HL-60 (cell line): ENCODE results near the gene SPON1.

Experiments
- DNase-seq, 2 experiments: peaks; one replicate each; pipeline ENCODE4 v3.0.0-alpha.2; 2010 to 2020; ENCODE audit warnings: low read depth in 1 of 2, low spot score in 1 of 2
- H3K27ac ChIP-seq: fragments of 250-450 bp; sonication (Bioruptor Pico); replicated peaks from 2 replicates; pipeline ENCODE4 v1.5.1; 2020; ENCODE audit warnings: mild to moderate bottlenecking, moderate library complexity
- H3K27me3 ChIP-seq: fragments of 250-450 bp; sonication (Bioruptor Pico); 2 replicates; pipeline ENCODE4 v1.5.1; 2021; ENCODE audit warnings: mild to moderate bottlenecking, moderate library complexity; ENCODE audit not compliant: insufficient read depth, poor library complexity, severe bottlenecking
- H3K4me3 ChIP-seq: replicated peaks from 2 replicates; pipeline ENCODE4 v1.5.1; 2011; ENCODE audit warnings: mild to moderate bottlenecking, control low read depth, low read length; ENCODE audit not compliant: insufficient read depth
- GABPA ChIP-seq: IDR thresholded peaks from 2 replicates; pipeline ENCODE4 v1.6.1; 2012; ENCODE audit warnings: low read depth
- POLR2AphosphoS5 ChIP-seq: IDR thresholded peaks from 2 replicates; pipeline ENCODE4 v1.6.1; 2012; ENCODE audit warnings: low read depth
- SPI1 ChIP-seq: IDR thresholded peaks from 2 replicates; pipeline ENCODE4 v1.6.1; 2012; ENCODE audit warnings: low read depth, mild to moderate bottlenecking, borderline replicate concordance
- TF ChIP-seq, protein P1 (sequence below): IDR thresholded peaks from one replicate; pipeline ENCODE4 v1.5.1; 2011; ENCODE audit warnings: low read length, control low read depth, inconsistent platforms; ENCODE audit not compliant: insufficient read depth
- TF ChIP-seq, protein P2 (sequence below): IDR thresholded peaks from 2 replicates; pipeline ENCODE4 v1.6.1; 2012; ENCODE audit warnings: low read depth; ENCODE audit not compliant: insufficient replicate concordance

The SPON1 gene

DNA sequence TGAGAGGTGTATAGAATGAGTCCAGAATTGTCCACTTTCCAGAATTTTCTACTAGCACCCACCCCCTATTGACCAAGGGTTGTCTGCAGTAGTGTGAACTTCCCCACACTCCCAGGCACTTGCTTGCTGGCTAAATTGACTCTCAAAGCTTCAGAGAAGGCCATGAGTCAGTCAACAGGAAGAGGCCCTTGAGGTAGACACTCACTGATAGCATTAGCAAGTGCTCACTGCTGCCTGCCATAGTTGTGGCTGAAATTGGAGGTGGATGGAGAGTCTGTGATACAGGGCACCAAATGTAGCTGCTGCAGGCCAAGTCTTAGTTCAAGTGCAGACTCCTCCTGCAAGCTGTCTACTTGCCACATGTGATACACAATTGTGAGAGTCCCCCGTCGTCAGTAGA is 156.8 kb downstream of the SPON1 start:
- H3K4me3 ChIP-seq: no peak overlapping the region
- H3K27me3 ChIP-seq: no peaks in the 10 kb centered on the region
- DNase-seq: no peak
- H3K27ac ChIP-seq: no peak overlapping the region
- TF ChIP-seq POLR2AphosphoS5: no peak
- TF ChIP-seq, protein P1, sequence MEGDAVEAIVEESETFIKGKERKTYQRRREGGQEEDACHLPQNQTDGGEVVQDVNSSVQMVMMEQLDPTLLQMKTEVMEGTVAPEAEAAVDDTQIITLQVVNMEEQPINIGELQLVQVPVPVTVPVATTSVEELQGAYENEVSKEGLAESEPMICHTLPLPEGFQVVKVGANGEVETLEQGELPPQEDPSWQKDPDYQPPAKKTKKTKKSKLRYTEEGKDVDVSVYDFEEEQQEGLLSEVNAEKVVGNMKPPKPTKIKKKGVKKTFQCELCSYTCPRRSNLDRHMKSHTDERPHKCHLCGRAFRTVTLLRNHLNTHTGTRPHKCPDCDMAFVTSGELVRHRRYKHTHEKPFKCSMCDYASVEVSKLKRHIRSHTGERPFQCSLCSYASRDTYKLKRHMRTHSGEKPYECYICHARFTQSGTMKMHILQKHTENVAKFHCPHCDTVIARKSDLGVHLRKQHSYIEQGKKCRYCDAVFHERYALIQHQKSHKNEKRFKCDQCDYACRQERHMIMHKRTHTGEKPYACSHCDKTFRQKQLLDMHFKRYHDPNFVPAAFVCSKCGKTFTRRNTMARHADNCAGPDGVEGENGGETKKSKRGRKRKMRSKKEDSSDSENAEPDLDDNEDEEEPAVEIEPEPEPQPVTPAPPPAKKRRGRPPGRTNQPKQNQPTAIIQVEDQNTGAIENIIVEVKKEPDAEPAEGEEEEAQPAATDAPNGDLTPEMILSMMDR: no peak
- no peak for TF ChIP-seq GABPA
- TF ChIP-seq, protein P2, sequence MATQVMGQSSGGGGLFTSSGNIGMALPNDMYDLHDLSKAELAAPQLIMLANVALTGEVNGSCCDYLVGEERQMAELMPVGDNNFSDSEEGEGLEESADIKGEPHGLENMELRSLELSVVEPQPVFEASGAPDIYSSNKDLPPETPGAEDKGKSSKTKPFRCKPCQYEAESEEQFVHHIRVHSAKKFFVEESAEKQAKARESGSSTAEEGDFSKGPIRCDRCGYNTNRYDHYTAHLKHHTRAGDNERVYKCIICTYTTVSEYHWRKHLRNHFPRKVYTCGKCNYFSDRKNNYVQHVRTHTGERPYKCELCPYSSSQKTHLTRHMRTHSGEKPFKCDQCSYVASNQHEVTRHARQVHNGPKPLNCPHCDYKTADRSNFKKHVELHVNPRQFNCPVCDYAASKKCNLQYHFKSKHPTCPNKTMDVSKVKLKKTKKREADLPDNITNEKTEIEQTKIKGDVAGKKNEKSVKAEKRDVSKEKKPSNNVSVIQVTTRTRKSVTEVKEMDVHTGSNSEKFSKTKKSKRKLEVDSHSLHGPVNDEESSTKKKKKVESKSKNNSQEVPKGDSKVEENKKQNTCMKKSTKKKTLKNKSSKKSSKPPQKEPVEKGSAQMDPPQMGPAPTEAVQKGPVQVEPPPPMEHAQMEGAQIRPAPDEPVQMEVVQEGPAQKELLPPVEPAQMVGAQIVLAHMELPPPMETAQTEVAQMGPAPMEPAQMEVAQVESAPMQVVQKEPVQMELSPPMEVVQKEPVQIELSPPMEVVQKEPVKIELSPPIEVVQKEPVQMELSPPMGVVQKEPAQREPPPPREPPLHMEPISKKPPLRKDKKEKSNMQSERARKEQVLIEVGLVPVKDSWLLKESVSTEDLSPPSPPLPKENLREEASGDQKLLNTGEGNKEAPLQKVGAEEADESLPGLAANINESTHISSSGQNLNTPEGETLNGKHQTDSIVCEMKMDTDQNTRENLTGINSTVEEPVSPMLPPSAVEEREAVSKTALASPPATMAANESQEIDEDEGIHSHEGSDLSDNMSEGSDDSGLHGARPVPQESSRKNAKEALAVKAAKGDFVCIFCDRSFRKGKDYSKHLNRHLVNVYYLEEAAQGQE: no peak
- TF ChIP-seq SPI1: no peak

DNA sequence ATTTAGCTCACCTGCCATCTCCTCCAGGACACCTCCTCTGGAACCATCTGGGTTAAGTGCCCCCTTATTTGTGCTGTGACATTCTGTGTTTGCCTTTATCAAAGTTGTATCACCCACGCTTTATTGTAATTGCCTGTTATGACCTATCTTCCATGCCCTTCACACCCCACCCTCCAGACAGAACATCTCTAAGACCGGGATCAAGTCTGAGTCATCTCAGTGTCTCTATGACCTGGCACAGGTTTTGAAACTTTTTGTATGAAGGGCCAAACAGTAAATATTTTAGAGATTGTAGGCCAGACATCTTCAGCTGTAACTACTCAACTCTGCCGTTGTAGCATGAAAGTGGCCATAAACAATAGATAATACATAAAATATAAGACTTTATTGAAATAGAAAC is 161.8 kb downstream of the SPON1 start:
- DNase-seq: no peak
- no peak overlapping the region for H3K27ac ChIP-seq
- no peak for TF ChIP-seq SPI1
- H3K27me3 ChIP-seq: no peaks in the 10 kb centered on the region
- no peak overlapping the region for H3K4me3 ChIP-seq

DNA sequence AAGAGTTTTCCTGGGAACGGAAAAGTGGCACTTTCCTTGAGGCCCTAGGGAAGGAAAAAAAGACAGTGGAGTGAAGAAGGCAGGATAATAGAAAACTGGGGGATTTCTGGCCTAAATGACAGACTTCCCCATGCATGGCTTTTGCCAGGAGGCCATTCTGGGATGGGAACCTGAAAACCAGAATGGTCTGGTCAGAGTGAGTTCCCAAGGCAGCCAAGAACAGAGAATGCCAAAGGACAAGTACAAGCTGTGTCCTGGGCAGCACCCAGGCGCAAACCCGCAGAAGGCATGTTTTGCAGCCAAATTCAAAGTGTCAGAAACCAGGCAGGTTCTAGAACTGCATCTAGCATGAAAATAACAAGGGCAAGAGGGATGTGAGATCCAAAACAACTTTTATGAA is 162.4 kb downstream of the SPON1 start:
- Histone ChIP-seq H3K4me3 (no peak overlapping the region), H3K27me3 (no peaks in the 10 kb centered on the region), H3K27ac (no peak overlapping the region)
- DNase-seq: no peak
- TF ChIP-seq, protein P1: no peak
- no peak for TF ChIP-seq GABPA
- no peak for TF ChIP-seq SPI1
- TF ChIP-seq, protein P2: no peak
- no peak for TF ChIP-seq POLR2AphosphoS5

DNA sequence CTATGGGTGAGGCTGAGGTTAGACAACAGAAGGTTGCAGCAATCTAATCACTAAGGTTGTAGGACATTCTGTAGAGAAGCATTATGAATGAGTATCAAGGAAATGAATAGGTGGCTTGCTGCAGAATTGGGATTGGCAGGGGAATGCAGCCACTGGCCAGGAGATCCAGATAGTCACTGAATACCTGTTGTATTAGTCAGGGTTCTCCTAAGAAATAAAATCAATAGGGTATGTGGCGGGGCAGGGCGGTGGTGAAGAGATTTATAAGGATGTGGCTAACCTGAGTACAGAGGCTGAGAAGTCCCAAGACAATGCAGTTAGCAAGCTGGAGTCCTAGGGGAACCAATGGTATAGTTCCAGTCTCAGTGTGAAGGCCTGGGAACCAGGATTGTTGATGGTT is 163.0 kb downstream of the SPON1 start:
- TF ChIP-seq, protein P1: no peak
- TF ChIP-seq POLR2AphosphoS5: no peak
- TF ChIP-seq, protein P2: no peak
- H3K4me3 ChIP-seq: no peak overlapping the region
- H3K27ac ChIP-seq: no peak overlapping the region
- DNase-seq: no peak
- no peaks in the 10 kb centered on the region for H3K27me3 ChIP-seq
